ENCODE data around the gene RNU6-1. TPM values are rescaled to one million over a fixed set of nuclear protein-coding genes. Genes with fewer than 3 reads are reported as not detected.

RNU6-1 gene
- total and polyA plus RNA-seq, 8 donors: not detected

- no peaks in the 10 kb centered on the region for H3K36me3 ChIP-seq
- WGBS, 2 donors: 57 to 63% methylated on average over 2 of the region's 2 CpGs
- peaks cover 0 to 14% (median 0%) of the 10 kb centered on the region in 4 donors for H3K27me3 ChIP-seq
- no peak for DNase-seq
- FAIRE-seq: no peak
- TF ChIP-seq, protein P1, sequence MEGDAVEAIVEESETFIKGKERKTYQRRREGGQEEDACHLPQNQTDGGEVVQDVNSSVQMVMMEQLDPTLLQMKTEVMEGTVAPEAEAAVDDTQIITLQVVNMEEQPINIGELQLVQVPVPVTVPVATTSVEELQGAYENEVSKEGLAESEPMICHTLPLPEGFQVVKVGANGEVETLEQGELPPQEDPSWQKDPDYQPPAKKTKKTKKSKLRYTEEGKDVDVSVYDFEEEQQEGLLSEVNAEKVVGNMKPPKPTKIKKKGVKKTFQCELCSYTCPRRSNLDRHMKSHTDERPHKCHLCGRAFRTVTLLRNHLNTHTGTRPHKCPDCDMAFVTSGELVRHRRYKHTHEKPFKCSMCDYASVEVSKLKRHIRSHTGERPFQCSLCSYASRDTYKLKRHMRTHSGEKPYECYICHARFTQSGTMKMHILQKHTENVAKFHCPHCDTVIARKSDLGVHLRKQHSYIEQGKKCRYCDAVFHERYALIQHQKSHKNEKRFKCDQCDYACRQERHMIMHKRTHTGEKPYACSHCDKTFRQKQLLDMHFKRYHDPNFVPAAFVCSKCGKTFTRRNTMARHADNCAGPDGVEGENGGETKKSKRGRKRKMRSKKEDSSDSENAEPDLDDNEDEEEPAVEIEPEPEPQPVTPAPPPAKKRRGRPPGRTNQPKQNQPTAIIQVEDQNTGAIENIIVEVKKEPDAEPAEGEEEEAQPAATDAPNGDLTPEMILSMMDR (IDR thresholded peaks at IDR 0.05): no peak
- H3K4me3 ChIP-seq: no peak overlapping the region
- no peak overlapping the region for H3K27ac ChIP-seq
- intact Hi-C loops (cut with DNase I): loop anchor here in 2 of 3 donors (5.0 to 10.0 kb wide), 2 partner anchors 372 to 890 kb away; no protein-coding TSS in a partner anchor
- no peak for ATAC-seq
- no peaks in the 10 kb centered on the region for H3K9me3 ChIP-seq
- H3K4me1 ChIP-seq: peaks cover 0 to 22% (median 12%) of the 10 kb centered on the region in 3 donors
Observed at GRCh38 chr15:67836955-67837354, 2.9 kb downstream of the RNU6-1 start.

DNA sequence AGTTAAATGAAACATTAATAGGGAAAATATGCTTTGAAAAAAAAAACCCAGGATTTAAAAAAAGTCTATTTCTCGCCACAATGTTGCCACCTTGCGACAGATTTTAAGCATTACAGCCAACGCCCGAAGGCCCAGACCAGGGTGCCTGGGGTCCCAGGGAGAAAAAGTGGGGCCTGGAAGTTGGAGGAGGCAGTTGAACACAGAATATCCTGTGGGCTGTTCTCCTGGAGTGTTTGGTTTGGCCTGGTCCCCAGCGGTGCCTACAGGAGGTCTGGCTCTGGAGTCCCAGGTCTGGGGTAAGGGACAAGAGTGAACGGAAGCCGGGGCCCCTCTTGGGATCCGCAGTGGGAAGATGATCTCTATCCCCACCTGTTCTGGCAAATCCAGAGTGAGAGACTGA, 3.4 kb downstream of the RNU6-1 start:
- H3K36me3 ChIP-seq: no peaks in the 10 kb centered on the region
- ATAC-seq (no peak), DNase-seq (peak in 3 of 6 donors; percentile 35 to 62 (median 60)), FAIRE-seq (no peak)
- WGBS, 2 donors: 35 to 37% methylated on average over 8 of the region's 8 CpGs
- H3K27ac ChIP-seq: no peak overlapping the region
- intact Hi-C loops (cut with DNase I): loop anchor here in 2 of 3 donors (5.0 to 10.0 kb wide), 2 partner anchors 372 to 889 kb away; no protein-coding TSS in a partner anchor
- H3K4me3 ChIP-seq: peak overlapping the region in 1 of 4 donors; percentile 43
- TF ChIP-seq, protein P1 (IDR thresholded peaks at IDR 0.05): peak; percentile 69 to 80 (median 74)
- H3K9me3 ChIP-seq: no peaks in the 10 kb centered on the region
- H3K27me3 ChIP-seq: peaks cover 0 to 15% (median 0%) of the 10 kb centered on the region in 4 donors
- peaks cover 0 to 21% (median 10%) of the 10 kb centered on the region in 3 donors for H3K4me1 ChIP-seq

- Histone ChIP-seq H3K36me3 (no peaks in the 10 kb centered on the region), H3K27me3 (peaks cover 0 to 18% (median 0%) of the 10 kb centered on the region in 4 donors), H3K4me3 (peak overlapping the region in 1 of 4 donors; percentile 43), H3K9me3 (no peaks in the 10 kb centered on the region), H3K4me1 (peaks cover 0 to 17% (median 8%) of the 10 kb centered on the region in 3 donors), H3K27ac (no peak overlapping the region)
- no peak for ATAC-seq
- intact Hi-C loops (cut with DNase I): loop anchor here in 2 of 3 donors (5.0 to 10.0 kb wide), 2 partner anchors 371 to 889 kb away; no protein-coding TSS in a partner anchor
- WGBS, 2 donors: 17 to 18% methylated on average over 16 of the region's 16 CpGs
- DNase-seq: no peak
- no peak for FAIRE-seq
- TF ChIP-seq, protein P1 (IDR thresholded peaks at IDR 0.05): no peak
Observed at GRCh38 chr15:67836134-67836455, 3.8 kb downstream of the RNU6-1 start.

DNA sequence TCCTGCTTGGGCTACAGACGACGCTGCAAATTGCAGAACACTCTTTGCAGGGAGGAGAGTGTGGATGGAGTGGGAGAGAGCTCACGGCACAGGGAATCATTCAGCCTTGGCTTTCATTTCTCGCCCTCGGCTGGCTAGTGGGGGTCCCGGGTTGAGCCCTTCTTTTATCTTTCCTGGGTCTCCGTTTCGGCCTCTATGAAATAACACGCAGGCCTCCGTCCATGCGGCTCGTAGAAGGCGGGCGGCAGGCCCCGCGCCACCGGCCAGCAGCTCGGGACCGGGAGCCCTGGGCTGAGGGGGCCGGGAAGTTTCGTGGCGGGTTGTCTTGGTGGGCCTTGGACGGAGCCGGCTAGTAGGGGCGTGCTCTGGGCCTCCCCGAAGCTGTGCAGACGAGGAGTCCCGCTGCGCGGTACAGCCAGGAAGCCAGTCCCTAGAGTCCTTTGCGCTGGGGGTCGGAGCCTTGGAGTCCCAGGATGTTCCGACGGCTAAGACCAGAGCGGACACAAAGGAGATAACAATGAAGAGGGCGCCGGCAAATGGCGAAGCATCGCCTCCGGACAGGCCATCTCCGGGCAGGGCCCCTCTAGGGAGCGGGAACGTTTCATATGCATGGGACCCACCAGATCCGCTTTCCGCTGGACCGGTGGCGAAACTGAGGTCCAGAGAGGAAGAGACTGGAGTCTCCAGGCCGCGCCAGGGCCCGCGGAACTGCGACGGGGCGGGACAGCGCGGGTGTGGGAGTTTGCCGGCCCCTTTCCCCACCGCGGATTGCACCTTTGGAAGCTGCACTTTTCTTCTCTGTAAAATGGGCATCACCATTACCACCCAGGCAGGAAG, 4.3 kb downstream of the RNU6-1 start:
- no peak overlapping the region for H3K27ac ChIP-seq
- no peaks in the 10 kb centered on the region for H3K9me3 ChIP-seq

More for the DNA sequence above, 4.3 kb downstream of the RNU6-1 start:
- peaks cover 0 to 24% (median 0%) of the 10 kb centered on the region in 4 donors for H3K27me3 ChIP-seq
- no peaks in the 10 kb centered on the region for H3K36me3 ChIP-seq
- intact Hi-C loops (cut with DNase I): loop anchor here in 2 of 3 donors (5.0 to 10.0 kb wide), 2 partner anchors 371 to 888 kb away; no protein-coding TSS in a partner anchor
- ATAC-seq: no peak
- FAIRE-seq: no peak
- peak overlapping the region in 2 of 4 donors; percentile 21 to 43 for H3K4me3 ChIP-seq
- H3K4me1 ChIP-seq: peaks cover 0 to 15% (median 8%) of the 10 kb centered on the region in 3 donors
- 35 to 36% methylated on average over 56 to 59 of the region's 59 CpGs for WGBS, 2 donors
- TF ChIP-seq, protein P1 (IDR thresholded peaks at IDR 0.05): no peak
- DNase-seq: peak in 1 of 6 donors; percentile 62
